ENCODE measurements around the gene BTBD16. TPM values are rescaled to one million over a fixed set of nuclear protein-coding genes. Genes with fewer than 3 reads are reported as not detected.

BTBD16 gene
- total RNA-seq, 2 donors from 2014 or later: not detected

- H3K36me3 Mint-ChIP-seq: no peaks in the 10 kb centered on the region
- H3K27ac Mint-ChIP-seq: no peak overlapping the region
- DNase-seq (ENCODE audit: low spot score) (no peak), ATAC-seq (no peak)
- no peak overlapping the region for H3K4me3 Mint-ChIP-seq
- H3K9me3 Mint-ChIP-seq: no peaks in the 10 kb centered on the region
- no peaks in the 10 kb centered on the region for H3K4me1 Mint-ChIP-seq (ENCODE audit: low read depth in 2 of 2)
- peaks cover 2 to 6% of the 10 kb centered on the region in 2 donors for H3K27me3 Mint-ChIP-seq
Measured at GRCh38 chr10:122288917-122289316, 17.8 kb downstream of the BTBD16 start.

GRCh38 chr10:122290334-122290733, 19.2 kb downstream of the BTBD16 start:
- no peaks in the 10 kb centered on the region for H3K36me3 Mint-ChIP-seq
- no peak for DNase-seq (ENCODE audit: low spot score)
- H3K4me3 Mint-ChIP-seq: no peak overlapping the region
- H3K4me1 Mint-ChIP-seq (ENCODE audit: low read depth in 2 of 2): peaks cover 6% of the 10 kb centered on the region in 2 donors
- ATAC-seq: no peak
- peaks cover 2 to 6% of the 10 kb centered on the region in 2 donors for H3K27me3 Mint-ChIP-seq
- H3K9me3 Mint-ChIP-seq: no peaks in the 10 kb centered on the region
- no peak overlapping the region for H3K27ac Mint-ChIP-seq

GRCh38 chr10:122290833-122291532, 19.9 kb downstream of the BTBD16 start:
- Mint-ChIP-seq H3K27me3 (peaks cover 2 to 6% of the 10 kb centered on the region in 2 donors), H3K4me3 (no peak overlapping the region), H3K9me3 (no peaks in the 10 kb centered on the region), H3K36me3 (no peaks in the 10 kb centered on the region), H3K4me1 (ENCODE audit: low read depth in 2 of 2) (peaks cover 7 to 9% of the 10 kb centered on the region in 2 donors), H3K27ac (no peak overlapping the region)
- ATAC-seq: no peak
- no peak for DNase-seq (ENCODE audit: low spot score)

GRCh38 chr10:122291739-122292138, 20.6 kb downstream of the BTBD16 start:
- Mint-ChIP-seq H3K9me3 (no peaks in the 10 kb centered on the region), H3K27ac (no peak overlapping the region), H3K36me3 (no peaks in the 10 kb centered on the region), H3K4me3 (no peak overlapping the region), H3K4me1 (ENCODE audit: low read depth in 2 of 2) (peaks cover 7 to 9% of the 10 kb centered on the region in 2 donors), H3K27me3 (peaks cover 2% of the 10 kb centered on the region in 2 donors)
- ATAC-seq: no peak
- DNase-seq (ENCODE audit: low spot score): no peak

- peaks cover 7 to 9% of the 10 kb centered on the region in 2 donors for H3K4me1 Mint-ChIP-seq (ENCODE audit: low read depth in 2 of 2)
- ATAC-seq: no peak
- H3K27me3 Mint-ChIP-seq: peaks cover 0 to 6% of the 10 kb centered on the region in 2 donors
Measured at GRCh38 chr10:122292376-122292775, 21.3 kb downstream of the BTBD16 start.

GRCh38 chr10:122293156-122293960, 22.3 kb downstream of the BTBD16 start:
- H3K27ac Mint-ChIP-seq: no peak overlapping the region
- H3K9me3 Mint-ChIP-seq: no peaks in the 10 kb centered on the region
- H3K4me1 Mint-ChIP-seq (ENCODE audit: low read depth in 2 of 2): peaks cover 7 to 9% of the 10 kb centered on the region in 2 donors
- no peaks in the 10 kb centered on the region for H3K36me3 Mint-ChIP-seq
- DNase-seq (ENCODE audit: low spot score) (no peak), ATAC-seq (no peak)
- H3K27me3 Mint-ChIP-seq: peaks cover 0 to 3% of the 10 kb centered on the region in 2 donors
- H3K4me3 Mint-ChIP-seq: no peak overlapping the region

More at GRCh38 chr10:122292376-122292775, 21.3 kb downstream of the BTBD16 start:
- Mint-ChIP-seq H3K27ac (no peak overlapping the region), H3K4me3 (no peak overlapping the region), H3K36me3 (no peaks in the 10 kb centered on the region), H3K9me3 (no peaks in the 10 kb centered on the region)
- DNase-seq (ENCODE audit: low spot score): no peak

- H3K27me3 Mint-ChIP-seq: peaks cover 0 to 3% of the 10 kb centered on the region in 2 donors
- peaks cover 7 to 13% of the 10 kb centered on the region in 2 donors for H3K4me1 Mint-ChIP-seq (ENCODE audit: low read depth in 2 of 2)
- H3K9me3 Mint-ChIP-seq: no peaks in the 10 kb centered on the region
- H3K4me3 Mint-ChIP-seq: no peak overlapping the region
- no peaks in the 10 kb centered on the region for H3K36me3 Mint-ChIP-seq
- ATAC-seq: no peak
- no peak for DNase-seq (ENCODE audit: low spot score)
- no peak overlapping the region for H3K27ac Mint-ChIP-seq
Measured at GRCh38 chr10:122293961-122294380, 22.9 kb downstream of the BTBD16 start.

- H3K4me3 Mint-ChIP-seq: no peak overlapping the region
Measured at GRCh38 chr10:122294511-122295450, 23.7 kb downstream of the BTBD16 start.

GRCh38 chr10:122295451-122295809, 24.3 kb downstream of the BTBD16 start:
- Mint-ChIP-seq H3K27me3 (peaks cover 0 to 7% of the 10 kb centered on the region in 2 donors), H3K4me3 (no peak overlapping the region), H3K9me3 (no peaks in the 10 kb centered on the region), H3K27ac (no peak overlapping the region), H3K36me3 (no peaks in the 10 kb centered on the region), H3K4me1 (ENCODE audit: low read depth in 2 of 2) (peaks cover 7 to 13% of the 10 kb centered on the region in 2 donors)
- ATAC-seq: peak in 1 of 2 donors; percentile 16
- no peak for DNase-seq (ENCODE audit: low spot score)

More at GRCh38 chr10:122294511-122295450, 23.7 kb downstream of the BTBD16 start:
- no peaks in the 10 kb centered on the region for H3K36me3 Mint-ChIP-seq
- DNase-seq (ENCODE audit: low spot score) (no peak), ATAC-seq (no peak)
- H3K9me3 Mint-ChIP-seq: no peaks in the 10 kb centered on the region
- peaks cover 0 to 6% of the 10 kb centered on the region in 2 donors for H3K27me3 Mint-ChIP-seq
- no peak overlapping the region for H3K27ac Mint-ChIP-seq
- H3K4me1 Mint-ChIP-seq (ENCODE audit: low read depth in 2 of 2): peaks cover 7 to 13% of the 10 kb centered on the region in 2 donors

GRCh38 chr10:122296363-122297120, 25.4 kb downstream of the BTBD16 start:
- Mint-ChIP-seq H3K27ac (no peak overlapping the region), H3K4me3 (no peak overlapping the region), H3K9me3 (no peaks in the 10 kb centered on the region), H3K4me1 (ENCODE audit: low read depth in 2 of 2) (peaks cover 7 to 13% of the 10 kb centered on the region in 2 donors), H3K27me3 (peaks cover 0 to 10% of the 10 kb centered on the region in 2 donors), H3K36me3 (no peaks in the 10 kb centered on the region)
- DNase-seq (ENCODE audit: low spot score) (no peak), ATAC-seq (no peak)

GRCh38 chr10:122297583-122297982, 26.5 kb downstream of the BTBD16 start:
- no peaks in the 10 kb centered on the region for H3K9me3 Mint-ChIP-seq
- no peak overlapping the region for H3K27ac Mint-ChIP-seq
- peaks cover 0 to 10% of the 10 kb centered on the region in 2 donors for H3K27me3 Mint-ChIP-seq
- no peaks in the 10 kb centered on the region for H3K36me3 Mint-ChIP-seq
- peaks cover 7 to 13% of the 10 kb centered on the region in 2 donors for H3K4me1 Mint-ChIP-seq (ENCODE audit: low read depth in 2 of 2)
- H3K4me3 Mint-ChIP-seq: no peak overlapping the region
- no peak for DNase-seq (ENCODE audit: low spot score)
- no peak for ATAC-seq

GRCh38 chr10:122298206-122298597, 27.1 kb downstream of the BTBD16 start:
- Mint-ChIP-seq H3K27me3 (peaks cover 0 to 10% of the 10 kb centered on the region in 2 donors), H3K36me3 (no peaks in the 10 kb centered on the region), H3K27ac (no peak overlapping the region), H3K9me3 (no peaks in the 10 kb centered on the region), H3K4me1 (ENCODE audit: low read depth in 2 of 2) (peaks cover 7 to 13% of the 10 kb centered on the region in 2 donors), H3K4me3 (no peak overlapping the region)
- no peak for DNase-seq (ENCODE audit: low spot score)
- ATAC-seq: no peak
